OCI-LY3 (cell line): Measurements from ENCODE around the gene RESF1.

ENCODE experiments used
- EZH2phosphoT487 ChIP-seq: fragments of 200-600 bp; shearing (Covaris generic); IDR thresholded peaks from 2 replicates; pipeline ENCODE4 v1.6.1; 2018; ENCODE audit warnings: antibody characterized with exemption, mixed run types, low read depth
- TF ChIP-seq, protein P1 (sequence below): fragments of 200-600, 300-600 bp; sonication (generic); IDR thresholded peaks from 2 replicates; pipeline ENCODE4 v1.5.1; 2014; ENCODE audit warnings: antibody characterized with exemption, low read length, low read depth

DNA sequence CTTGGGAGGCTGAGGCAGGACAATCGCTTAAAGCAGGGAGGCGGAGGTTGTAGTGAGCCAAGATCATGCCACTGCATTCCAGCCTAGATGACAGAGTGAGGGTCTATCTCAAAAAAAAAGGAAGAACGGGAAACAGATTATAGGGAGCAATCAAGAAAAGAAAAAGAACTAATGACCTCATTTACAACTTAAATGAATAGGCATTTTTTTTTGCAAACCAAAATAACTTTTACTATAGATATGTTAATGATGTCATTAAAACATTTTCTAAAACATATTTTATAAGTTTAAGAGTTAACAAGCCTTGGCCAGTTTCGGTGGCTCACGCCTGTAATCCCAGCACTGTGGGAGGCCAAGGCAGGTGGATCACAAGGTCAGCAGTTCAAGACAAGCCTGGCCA is 6.8 kb upstream of the RESF1 start:
- TF ChIP-seq, protein P1, sequence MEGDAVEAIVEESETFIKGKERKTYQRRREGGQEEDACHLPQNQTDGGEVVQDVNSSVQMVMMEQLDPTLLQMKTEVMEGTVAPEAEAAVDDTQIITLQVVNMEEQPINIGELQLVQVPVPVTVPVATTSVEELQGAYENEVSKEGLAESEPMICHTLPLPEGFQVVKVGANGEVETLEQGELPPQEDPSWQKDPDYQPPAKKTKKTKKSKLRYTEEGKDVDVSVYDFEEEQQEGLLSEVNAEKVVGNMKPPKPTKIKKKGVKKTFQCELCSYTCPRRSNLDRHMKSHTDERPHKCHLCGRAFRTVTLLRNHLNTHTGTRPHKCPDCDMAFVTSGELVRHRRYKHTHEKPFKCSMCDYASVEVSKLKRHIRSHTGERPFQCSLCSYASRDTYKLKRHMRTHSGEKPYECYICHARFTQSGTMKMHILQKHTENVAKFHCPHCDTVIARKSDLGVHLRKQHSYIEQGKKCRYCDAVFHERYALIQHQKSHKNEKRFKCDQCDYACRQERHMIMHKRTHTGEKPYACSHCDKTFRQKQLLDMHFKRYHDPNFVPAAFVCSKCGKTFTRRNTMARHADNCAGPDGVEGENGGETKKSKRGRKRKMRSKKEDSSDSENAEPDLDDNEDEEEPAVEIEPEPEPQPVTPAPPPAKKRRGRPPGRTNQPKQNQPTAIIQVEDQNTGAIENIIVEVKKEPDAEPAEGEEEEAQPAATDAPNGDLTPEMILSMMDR: no peak
- TF ChIP-seq EZH2phosphoT487: no peak
